ENCODE data around the gene GUCY2C.

GRCh38 chr12:14743061-14743460 is 46.7 kb upstream of the GUCY2C start:
- TF ChIP-seq CTCF (IDR thresholded peaks at IDR 0.05), result no peak
- no peak for TF ChIP-seq POLR2A (IDR thresholded peaks at IDR 0.05)

Data from ovary (tissue), 3 donors.